ENCODE measurements around the gene CTCFL.

DNA sequence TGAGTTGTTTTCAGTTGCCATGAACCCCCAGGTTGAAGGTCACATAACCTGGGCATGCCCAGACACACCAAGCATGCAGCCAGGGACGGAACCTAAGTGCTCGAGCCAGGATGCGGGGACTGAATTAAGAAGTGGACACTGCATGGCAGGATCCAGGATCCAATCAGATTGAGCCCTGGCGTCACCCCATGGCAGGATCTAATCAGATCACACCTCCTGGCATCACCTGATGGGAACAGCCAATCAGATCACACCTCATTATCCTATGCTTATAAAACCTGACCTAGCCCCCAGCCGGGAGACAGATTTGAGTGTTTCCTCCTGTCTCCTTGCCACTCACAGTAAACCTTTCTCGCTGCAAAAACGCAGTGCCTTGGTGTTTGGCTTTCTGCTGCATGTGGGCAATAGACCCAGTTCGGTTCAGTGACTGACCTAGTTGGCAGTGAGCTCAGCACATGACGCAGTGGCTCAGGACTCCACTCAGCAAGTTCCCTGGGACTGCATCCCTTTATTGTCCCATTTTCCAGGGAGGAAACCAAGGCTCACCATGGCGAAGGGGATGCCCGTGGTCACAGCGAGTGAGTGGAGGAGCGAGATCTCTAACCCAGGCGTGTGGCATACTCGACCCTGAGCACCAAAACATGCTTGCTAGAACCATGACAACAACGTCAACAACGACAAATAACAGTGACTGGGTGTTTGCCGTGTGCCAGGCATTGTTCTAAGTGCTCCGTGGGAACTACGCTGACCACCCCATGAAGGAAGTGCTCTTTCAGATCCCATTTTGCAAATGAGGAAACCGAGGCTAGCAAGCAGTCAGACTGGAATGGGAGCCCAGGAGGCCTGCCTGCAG, 67.5 kb downstream of the CTCFL start:
- no peak for TF ChIP-seq CTCF (IDR thresholded peaks at IDR 0.05; ENCODE audit: low read depth, low read length, poor library complexity, severe bottlenecking)
- TF ChIP-seq EZH2phosphoT487 (IDR thresholded peaks at IDR 0.05; ENCODE audit: borderline replicate concordance, low read length) = no peak
